ENCODE data around the gene KCNK3.

KCNK3 gene

GRCh38 chr2:26655611-26656195, 36.8 kb upstream of the KCNK3 start:
- TF ChIP-seq, protein P1, sequence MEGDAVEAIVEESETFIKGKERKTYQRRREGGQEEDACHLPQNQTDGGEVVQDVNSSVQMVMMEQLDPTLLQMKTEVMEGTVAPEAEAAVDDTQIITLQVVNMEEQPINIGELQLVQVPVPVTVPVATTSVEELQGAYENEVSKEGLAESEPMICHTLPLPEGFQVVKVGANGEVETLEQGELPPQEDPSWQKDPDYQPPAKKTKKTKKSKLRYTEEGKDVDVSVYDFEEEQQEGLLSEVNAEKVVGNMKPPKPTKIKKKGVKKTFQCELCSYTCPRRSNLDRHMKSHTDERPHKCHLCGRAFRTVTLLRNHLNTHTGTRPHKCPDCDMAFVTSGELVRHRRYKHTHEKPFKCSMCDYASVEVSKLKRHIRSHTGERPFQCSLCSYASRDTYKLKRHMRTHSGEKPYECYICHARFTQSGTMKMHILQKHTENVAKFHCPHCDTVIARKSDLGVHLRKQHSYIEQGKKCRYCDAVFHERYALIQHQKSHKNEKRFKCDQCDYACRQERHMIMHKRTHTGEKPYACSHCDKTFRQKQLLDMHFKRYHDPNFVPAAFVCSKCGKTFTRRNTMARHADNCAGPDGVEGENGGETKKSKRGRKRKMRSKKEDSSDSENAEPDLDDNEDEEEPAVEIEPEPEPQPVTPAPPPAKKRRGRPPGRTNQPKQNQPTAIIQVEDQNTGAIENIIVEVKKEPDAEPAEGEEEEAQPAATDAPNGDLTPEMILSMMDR (IDR thresholded peaks at IDR 0.05) = no peak

- TF ChIP-seq, protein P1 (IDR thresholded peaks at IDR 0.05) = no peak
Measured at GRCh38 chr2:26657265-26657664, 35.3 kb upstream of the KCNK3 start.

- TF ChIP-seq, protein P1 (IDR thresholded peaks at IDR 0.05) = no peak
Measured at GRCh38 chr2:26658691-26659346, 33.7 kb upstream of the KCNK3 start.

GRCh38 chr2:26660363-26660962, 32.1 kb upstream of the KCNK3 start:
- TF ChIP-seq, protein P1 (IDR thresholded peaks at IDR 0.05) = no peak

DNA sequence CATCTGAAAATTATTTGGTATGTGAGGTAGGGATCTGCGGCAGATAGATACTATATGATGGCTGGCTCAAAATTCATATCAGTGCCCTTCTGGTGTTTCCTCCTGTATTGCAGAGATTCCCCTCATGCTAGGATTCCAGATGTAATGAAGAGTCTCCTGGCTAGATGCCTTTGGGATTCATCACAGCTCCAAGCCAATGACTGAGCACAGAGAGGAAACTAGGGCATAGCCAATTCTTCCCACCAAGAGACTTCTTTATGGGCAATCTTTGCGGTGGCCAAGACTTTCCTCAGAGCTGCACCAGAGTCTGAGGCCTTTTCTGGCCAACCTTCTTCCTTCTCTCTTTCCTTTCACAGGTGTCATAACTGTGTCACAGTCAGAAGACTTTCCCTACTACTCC, 25.9 kb upstream of the KCNK3 start:
- TF ChIP-seq, protein P1 (IDR thresholded peaks at IDR 0.05) = no peak

DNA sequence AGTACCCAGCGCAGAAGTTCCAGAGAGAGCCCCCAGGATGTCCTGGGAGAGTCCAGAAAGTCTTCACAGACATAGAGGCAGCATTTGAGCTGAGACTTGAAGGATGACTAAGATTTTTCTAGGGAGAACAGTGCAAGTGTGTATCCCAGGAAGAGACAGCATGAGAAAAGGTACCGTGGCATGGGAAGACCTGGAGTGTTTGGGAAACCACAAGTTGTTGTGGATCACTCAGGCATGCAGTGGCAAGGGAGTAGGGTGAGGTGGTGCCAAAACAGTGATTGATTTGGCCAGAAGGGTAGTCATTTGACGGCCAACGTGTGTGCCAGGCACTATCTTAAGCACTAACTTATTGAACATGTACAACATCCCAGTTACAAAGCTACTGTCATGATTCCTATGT, 24.5 kb upstream of the KCNK3 start:
- TF ChIP-seq, protein P1 (IDR thresholded peaks at IDR 0.05) = no peak

DNA sequence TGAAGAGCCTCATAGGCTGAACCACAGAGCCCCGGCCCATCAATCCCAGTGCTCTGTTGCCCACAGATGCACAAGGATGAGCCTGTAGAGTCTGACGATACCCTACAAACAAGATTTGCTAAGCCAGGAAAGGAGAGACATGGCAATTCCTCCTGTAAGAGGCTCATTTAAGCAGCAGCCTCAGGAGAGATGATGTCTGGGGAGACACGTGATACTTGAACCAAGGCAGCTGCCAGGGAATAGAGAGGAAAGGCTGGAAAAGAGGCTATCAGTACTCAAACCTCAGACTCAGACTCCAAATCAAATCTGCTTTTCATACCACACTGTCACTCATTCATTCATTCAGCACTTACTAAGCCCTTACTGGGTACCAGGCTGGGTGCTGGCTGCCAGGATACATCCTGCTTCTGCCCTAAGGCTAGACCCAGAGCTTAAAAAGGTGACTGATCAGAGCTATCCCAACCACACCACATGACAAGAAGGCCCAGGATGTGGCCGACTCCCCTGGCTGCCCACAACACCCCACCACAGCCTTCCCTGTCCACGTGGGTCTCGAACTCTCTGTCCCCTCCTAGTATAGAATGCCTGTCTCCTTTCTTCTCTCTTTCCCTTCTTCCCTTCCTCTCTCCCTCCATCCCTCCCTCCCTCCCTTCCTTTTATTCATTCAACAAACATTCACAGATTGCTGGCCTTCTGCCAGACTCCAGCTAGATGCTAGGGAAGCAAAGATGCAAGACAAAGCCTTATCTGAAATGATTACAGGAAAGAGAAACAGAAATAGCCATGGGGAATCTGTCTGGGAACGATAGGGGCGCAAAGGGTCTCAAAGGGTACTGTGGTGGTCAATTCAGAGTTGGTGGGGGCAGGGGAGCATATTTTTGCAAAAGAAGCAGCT, 23.4 kb upstream of the KCNK3 start:
- TF ChIP-seq, protein P1 (IDR thresholded peaks at IDR 0.05) = no peak
